ENCODE measurements around the gene INSYN1.

INSYN1 gene

DNA sequence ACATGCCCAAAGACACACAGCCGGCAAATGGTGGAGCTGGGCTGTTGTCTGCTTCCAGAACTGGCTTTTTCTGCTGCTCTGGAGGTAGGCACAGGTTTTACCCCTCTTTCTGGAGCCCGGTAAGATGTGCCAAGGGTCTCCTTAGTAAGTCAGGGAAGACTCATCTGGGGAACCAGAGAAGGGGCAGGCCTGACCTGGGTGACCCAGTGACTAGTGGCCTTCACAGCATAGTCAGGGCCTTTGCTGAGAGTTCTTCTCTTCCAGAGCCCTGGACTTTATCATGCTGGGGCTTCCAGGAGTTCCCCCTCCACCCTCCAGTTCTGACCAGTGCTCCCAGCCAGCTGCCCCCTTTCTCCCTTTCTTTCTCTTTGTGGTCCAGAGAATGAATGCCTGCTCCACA lies 65.8 kb downstream of the INSYN1 start:
- no peak for DNase-seq (ENCODE audit: low read depth in 3 of 3)

DNA sequence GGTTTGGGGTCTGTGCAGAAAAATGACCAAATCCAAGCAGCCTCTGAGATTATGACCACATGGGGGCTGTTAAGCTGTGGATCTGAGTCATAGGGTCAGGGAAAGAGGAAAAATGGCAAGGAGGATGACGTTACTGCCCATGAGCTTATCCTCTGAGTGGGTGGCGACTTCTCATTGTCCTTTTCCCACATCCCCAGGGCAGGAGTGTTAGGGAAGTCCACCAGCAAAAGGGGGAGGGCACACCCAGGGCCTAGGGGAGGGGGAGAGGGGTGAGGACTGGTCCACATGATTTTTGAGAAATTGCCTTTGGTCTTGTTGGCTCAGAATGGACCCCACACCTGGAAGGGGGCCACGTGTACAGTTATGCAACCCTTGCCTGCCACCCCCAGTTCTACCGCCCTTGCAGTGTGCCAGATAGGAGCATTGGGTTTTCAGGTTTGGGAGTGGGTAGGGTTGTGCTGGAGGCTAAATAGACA lies 66.3 kb downstream of the INSYN1 start:
- DNase-seq (ENCODE audit: low read depth in 3 of 3), result no peak

DNA sequence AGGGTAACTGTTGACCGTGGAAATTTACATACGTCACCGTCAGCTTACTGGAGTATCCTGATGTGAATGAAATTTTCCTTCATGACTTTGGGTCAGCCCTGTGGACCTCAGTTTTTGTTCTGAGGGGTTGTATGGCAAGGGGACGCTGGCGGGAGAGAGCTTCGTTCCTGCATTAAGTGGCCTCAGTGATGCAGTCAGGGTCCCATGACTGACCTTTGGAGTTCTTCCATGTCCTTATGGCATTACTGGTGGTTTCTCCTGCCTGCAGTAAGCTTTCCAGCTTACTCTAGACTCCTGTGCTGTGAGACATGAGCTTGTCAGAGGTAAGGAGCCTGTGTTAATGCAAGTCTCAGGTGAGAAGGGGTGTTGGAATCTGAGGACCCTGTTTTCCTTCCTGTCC lies 67.2 kb downstream of the INSYN1 start:
- no peak for DNase-seq (ENCODE audit: low read depth in 3 of 3)
